UCSD-AML1 (cell line): ENCODE measurements around the gene MIS18BP1.
"Not testable (repeated sequence)": the region's sequence is repeated elsewhere in the genome, so short reads cannot be mapped to it uniquely, and the experiment has no call there.

ENCODE experiments used
- DNase-seq: peaks from one replicate; lab custom pipeline; 2025; ENCODE audit not compliant: unreplicated experiment; lab: John Stamatoyannopoulos, UW

The MIS18BP1 gene

GRCh38 chr14:45246691-45247090 lies 6.3 kb downstream of the MIS18BP1 start:
- DNase-seq: no peak

- no peak for DNase-seq
Observed at GRCh38 chr14:45246151-45246550, 6.9 kb downstream of the MIS18BP1 start.

DNA sequence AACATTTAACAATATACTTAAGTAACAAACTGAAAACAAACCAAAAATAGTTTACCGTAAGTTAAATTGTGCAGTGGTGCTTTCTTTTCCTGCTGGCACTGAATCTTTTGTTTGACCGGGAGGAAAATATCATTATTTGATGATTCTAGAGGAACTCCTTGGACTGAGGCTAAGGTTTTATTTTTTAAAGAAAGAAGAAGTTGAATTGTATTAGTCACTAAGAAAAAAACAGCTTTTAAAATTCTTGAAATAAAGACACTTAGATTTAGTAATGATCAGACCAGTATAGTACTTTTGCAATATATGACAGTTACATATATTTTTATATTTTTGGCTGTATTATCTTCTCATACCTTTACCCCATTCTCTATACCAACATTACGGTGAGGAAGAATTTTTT lies 10.3 kb downstream of the MIS18BP1 start:
- no peak for DNase-seq

- DNase-seq: no peak
Observed at GRCh38 chr14:45238988-45239387, 14.0 kb downstream of the MIS18BP1 start.

GRCh38 chr14:45227566-45227965 lies 25.4 kb downstream of the MIS18BP1 start:
- no peak for DNase-seq

GRCh38 chr14:45222485-45223262 lies 30.3 kb downstream of the MIS18BP1 start:
- no peak for DNase-seq

GRCh38 chr14:45214341-45214740 lies 38.7 kb downstream of the MIS18BP1 start:
- not testable (repeated sequence) for DNase-seq

DNA sequence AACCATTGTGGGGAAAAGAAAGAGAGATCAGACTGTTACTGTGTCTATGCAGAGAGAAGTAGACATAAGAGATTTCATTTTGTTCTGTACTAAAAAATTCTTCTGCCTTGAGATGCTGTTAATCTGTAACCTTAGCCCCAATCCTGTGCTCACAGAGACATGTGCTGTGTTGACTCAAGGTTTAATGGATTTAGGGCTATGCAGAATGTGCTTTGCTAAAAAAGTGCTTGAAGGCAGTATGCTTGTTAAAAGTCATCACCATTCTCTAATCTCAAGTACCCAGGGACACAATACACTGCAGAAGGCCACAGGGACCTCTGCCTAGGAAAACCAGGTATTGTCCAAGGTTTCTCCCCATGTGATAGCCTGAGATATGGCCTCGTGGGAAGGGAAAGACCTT lies 39.3 kb downstream of the MIS18BP1 start:
- not testable (repeated sequence) for DNase-seq

- no peak for DNase-seq
Observed at GRCh38 chr14:45212231-45212630, 40.8 kb downstream of the MIS18BP1 start.

- DNase-seq: no peak
Observed at GRCh38 chr14:45211295-45211694, 41.7 kb downstream of the MIS18BP1 start.

DNA sequence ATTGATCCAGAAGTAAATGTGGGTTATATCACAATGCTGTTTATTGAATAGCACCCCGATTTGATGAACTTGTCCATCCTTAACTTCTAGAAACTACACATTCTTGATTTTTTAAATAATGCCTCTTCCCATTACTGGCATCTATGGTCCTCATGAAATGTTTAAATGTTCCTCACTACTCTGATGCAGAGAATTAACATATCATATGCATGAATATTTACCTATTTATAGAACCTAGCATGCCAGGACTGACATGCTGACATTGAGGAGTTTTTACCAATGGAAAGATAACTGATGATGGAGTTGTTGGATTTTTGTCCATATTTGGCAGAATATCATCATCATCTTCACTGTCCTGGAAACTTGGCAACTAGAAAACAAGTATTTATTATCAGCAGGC lies 42.8 kb downstream of the MIS18BP1 start:
- no peak for DNase-seq

- no peak for DNase-seq
Observed at GRCh38 chr14:45204241-45204640, 48.8 kb downstream of the MIS18BP1 start.

GRCh38 chr14:45201905-45202304 lies 51.1 kb downstream of the MIS18BP1 start:
- DNase-seq: peak; percentile 20

DNA sequence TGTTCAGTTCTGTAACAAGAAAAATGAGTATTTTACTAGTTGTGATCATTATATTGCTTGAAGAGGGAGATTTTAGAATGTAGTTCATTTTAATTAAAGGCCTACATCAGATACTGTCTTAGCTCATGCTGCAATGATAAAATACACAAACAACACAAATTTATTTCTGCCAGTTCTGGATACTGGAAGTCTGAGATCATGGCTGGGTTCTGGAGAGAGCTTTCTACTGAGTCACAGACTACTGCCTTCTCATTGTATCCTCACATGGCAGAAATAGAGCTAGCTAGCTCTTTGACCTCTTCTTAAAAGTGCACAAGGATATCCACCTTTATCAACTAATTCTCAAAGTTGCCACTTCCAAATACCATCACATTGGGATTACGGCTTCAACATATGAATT lies 53.8 kb downstream of the MIS18BP1 start:
- DNase-seq: no peak

DNA sequence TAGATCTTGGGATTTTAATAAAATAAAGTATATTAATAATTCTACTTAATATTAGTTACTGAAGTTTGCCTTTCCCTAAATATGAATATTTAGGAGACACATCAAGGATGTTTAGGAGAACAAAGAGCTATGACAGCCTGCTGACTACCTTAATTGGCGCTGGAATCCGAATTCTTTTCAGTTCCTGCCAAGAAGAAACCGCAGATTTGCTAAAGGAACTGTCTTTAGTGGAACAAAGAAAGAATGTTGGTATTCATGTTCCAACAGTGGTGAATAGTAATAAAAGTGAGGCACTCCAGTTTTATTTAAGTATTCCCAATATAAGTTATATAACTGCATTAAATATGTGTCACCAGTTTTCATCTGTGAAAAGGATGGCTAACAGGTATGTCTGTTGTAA lies 54.5 kb downstream of the MIS18BP1 start:
- no peak for DNase-seq

DNA sequence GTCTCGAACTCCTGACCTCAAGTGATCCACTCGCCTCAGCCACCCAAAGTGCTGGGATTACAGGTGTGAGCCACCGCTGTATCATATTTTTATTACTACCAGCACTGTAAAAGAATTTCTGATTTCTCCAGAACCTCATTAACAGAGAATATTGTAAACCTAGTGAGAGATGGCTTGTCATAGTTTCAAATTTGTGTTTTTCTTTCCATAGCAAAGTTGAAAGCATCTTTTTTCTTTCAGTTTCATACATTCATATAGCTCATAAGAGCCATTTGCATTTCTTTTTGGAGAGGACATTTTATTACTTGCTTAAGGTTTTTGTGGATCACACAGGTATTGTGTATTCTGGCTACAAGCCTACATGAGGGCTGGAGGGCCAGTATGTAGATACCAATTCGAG lies 58.0 kb downstream of the MIS18BP1 start:
- no peak for DNase-seq

- DNase-seq: no peak
Observed at GRCh38 chr14:45185100-45185814, 67.7 kb downstream of the MIS18BP1 start.

GRCh38 chr14:45181806-45182205 lies 71.2 kb downstream of the MIS18BP1 start:
- DNase-seq: no peak

GRCh38 chr14:45181329-45181728 lies 71.7 kb downstream of the MIS18BP1 start:
- no peak for DNase-seq

GRCh38 chr14:45177076-45177475 lies 75.9 kb downstream of the MIS18BP1 start:
- DNase-seq: no peak

DNA sequence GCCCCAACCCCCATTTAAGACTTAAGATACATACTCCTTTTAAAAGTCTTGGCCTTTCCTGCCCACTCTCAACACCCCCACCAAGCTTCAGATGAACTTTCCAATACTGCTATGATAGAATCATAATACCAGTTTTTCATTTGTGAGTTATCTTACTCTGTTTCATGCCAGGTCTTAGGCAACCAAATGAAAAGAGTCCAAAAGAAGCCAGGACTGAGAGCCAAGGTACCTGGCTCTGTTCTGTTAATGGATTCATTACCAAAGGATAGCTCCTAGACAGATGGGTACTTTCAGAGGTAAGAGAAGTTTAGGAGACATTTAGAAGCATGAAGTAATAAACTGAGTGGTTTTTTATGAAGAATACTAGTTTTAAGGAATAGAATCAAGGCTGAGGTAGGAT lies 83.1 kb downstream of the MIS18BP1 start:
- DNase-seq: no peak

DNA sequence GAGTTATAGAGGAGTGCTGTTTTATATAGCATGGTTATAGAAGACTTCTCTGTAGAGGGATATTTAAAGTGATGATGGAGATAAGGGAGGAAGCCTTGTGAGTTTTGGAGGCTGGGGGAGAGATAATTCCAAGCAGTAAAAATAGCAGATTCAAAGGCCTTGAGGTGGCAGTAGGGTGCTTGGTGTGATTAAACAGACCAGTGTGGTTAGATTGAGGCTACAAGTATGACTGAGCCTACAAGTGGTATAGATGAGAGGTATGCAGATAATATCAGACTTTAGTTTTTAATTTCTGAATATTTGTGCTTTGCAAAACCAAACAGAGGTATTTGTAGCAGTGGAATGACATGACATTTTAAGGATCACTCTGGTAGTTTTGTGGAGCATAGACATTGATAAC lies 96.9 kb downstream of the MIS18BP1 start:
- DNase-seq: no peak
